ENCODE results near the gene EML3.
A peak's percentile ranks its signal among the peaks of the same experiment; 100 is the strongest.
"Not testable (repeated sequence)": the region's sequence is repeated elsewhere in the genome, so short reads cannot be mapped to it uniquely, and the experiment has no call there.

Gene EML3

DNA sequence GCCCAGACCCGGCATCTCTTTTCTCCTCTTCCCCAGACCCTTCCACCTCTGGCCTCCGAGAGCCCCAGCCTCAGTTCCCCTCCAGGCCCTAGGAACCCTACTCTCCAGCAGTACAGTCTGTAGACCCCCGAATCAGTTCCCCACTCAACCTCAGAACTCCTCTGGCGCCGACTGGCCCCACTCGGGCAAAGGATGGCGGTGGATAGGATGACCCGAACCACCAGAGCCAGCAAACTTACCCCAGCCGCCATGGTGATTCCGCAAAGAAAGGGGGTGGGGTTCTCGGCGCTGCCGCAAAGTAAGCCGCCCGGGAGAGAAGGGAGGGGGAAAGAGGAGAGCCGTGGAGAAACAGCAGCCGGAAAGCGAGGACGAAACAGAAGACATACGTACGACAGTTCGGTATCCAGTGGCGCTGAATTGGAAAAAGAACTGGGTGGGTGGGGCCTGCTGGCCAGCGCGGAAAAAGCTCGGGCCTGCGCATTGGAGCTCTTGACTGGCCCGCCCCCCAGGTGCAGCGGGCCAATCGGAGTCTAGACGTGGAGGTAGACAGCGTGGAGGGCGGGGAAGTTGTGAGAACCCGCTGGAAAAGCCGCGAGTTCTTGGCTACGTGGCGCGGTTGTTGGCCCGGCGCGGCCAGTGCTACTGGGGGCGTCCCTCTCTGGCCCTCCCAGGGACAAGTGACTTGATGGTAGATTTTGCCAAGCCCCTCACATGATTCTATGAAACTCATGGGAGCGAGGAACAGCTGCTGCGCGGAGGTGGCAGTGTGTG, 38.8 kb downstream of the EML3 start, which contains the start of gene EEF1G:
Gene EEF1G (minus strand): TSS at position 300 of the 771 bp plus-strand sequence. CDS start 49 bp downstream, at position 251.
- DNase-seq = peak; percentile 78 to 99 (median 98)

DNA sequence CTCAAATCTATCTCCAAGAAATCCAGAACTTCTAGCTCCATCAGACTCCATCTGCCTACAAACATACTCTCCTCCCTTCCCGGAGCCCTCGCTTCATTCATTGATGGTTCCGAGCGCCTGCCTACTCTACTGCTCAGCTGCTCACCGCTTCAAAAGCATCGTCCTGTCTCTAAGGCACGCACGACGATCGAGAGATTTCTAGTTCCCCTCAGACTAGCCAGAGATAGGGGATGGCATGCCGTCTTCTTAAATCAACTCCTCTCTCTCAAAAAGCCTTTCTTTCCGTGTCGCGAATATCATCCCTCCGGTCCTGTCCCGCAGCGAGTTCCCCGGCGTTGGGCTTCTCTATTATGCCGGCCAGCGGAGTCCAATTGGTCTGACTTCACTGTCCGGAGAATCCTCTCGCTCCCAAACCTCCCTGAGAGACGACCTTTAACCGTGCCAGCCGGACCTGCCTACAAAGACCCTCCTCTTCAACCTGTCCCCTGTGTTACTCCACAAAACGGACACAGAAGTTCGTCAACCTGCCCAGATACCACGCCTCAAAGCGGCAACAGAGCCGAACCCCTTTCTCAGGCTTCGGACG, 39.5 kb downstream of the EML3 start:
- peak in 5 of 56 donors; percentile 45 to 60 (median 51) for DNase-seq

DNA sequence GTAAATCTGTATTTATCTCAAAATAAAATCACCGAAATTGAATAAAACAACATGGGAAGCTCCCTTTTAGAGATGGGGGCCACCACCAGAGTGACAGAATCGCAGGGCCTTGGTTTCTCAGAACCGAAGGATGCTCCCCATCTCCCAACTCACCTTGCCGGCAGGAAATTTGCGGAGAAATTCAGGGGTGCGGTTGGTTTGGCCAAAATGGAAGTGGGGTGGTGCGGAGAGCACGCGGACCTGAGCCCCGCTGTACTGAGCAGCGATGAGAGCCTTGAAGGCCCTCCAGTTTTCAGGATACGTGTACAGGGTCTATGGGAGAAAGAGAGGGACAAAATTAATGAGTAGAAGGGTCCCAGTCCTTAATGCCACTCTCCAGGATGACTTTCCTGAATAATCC, 40.1 kb downstream of the EML3 start:
- DNase-seq = no peak

DNA sequence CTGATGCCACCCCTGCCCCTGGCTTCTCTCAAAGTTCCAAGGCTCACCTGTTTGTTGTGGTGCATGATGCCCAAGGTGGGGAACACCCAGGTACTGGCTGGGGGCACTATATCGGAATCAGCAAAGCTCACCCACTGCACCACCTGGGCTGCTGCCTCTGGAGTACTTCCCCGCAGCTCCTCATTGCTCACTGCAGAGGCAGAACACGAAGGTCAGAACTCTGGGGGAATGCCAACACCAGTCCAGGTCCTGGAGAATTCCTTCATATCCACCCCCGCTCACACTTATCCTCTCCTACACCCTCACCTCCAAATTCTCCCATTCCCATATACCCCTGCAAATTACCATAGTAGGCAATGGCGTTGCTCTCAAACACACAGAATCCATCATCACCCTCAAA, 41.1 kb downstream of the EML3 start:
- DNase-seq = not testable (repeated sequence)

DNA sequence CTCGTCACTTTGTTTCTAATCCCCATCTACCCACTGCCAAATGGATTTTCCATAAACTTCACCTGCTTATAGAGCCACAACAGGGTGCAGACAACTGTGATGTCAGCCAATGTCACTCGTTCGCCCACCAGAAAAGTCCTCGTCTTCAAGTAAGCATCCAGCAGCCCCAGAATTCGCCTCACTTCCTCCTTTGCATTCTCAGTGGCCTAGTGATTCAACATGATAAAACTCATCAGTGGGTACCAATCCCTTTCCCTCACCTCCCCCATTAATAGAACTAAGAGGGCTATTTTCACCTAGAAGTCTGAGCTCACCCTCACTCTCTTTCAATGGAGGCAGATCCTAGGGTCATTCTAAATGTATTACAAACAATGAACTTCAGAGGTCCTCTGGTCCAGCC, 41.7 kb downstream of the EML3 start:
- DNase-seq = not testable (repeated sequence)

DNA sequence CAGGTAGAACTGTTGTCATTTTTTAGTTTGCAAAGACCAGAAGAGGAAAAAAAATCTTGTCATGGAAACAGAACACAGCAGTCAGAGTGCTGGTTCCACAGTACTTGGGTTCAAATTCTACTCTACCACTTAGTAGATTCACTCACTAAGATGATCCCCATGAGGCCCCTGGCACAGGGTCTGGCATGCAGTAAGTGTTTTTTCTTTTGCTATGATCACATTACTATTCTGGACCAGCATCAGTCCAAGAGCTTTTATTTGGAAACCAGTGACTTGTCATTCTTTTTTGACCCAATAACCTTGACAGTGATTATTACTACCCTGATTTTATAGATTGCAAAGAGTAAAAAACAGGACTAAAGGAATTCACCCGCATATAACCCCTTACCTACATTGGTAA, 43.0 kb downstream of the EML3 start:
- DNase-seq = no peak

DNA sequence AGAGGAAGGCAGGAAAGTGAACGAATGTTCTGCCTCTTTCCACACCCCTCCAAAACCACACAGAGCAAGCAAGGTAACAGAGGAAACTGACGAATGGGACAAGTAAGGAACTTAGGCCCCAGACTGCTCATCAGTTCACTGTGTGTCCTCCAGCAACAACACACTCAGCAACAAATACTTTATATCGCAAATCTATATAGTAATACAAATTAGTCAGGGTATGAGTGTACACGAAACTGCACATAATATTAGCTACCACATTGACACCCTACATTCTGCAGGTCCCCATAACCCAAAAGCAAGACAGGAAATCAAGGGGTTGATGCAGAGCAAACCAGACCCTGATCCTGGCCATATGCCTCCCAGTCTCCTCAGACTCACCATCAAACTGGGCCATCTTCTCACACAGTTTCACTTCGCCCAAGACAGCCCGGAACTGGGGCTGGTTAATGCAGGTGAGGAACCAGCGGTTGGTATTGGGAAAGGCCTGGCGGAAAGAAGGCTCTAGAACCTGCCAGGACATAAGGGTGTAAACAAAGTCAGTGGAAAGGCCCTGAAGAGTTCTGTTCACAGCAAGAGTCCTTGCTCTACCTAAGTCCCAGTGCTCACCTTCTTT, 45.4 kb downstream of the EML3 start:
- DNase-seq = no peak

DNA sequence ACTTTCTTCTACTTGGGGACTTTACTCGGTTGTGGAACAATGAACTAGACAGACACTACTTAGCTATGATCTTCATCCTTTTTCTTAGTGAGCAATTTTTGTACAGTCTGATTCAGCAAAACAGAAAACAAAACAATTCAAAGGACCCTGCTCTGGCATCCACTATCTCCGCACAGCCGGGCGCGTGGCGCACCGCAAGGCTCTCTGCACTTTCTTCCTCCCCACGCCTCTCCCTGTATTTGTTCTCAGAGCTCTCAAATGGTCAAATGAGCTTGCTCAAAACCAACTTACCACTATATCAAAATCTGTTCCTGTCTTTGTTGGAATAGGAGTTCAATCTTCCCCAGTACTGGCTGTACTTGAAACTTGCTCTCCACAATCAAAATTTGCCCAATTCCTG, 46.3 kb downstream of the EML3 start:
- DNase-seq = no peak

DNA sequence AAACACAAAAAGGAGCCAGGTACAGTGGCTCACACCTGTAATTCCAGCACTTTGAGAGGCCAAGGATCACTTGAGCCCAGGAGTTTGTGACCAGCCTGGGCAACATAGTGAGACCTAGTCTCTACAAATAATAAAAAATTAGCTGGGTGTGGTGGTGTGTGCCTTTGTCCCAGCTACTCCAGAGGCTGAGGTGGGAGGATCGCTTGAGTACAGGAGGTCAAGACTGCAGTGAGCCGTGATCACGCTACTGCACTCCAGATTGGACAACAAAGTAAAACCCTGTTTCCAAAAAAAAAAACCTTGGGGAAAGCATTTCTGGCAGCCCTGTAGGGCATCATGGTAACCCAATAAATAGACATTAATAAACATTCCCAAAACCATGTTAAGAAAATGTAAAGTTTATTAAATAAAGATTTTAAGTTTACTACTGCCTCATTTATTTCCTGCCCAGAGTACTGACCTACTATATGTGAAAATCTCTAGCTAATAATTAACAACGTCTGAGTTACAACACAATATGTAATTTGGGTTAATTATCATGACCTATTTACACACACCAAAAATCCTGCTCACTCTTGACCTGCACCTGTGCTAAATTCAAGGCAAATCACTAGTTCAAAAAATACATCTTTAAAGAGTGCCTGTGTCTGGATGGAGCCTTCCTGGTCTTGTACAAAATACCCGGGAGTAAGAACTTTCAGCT, 47.3 kb downstream of the EML3 start:
- DNase-seq = no peak

DNA sequence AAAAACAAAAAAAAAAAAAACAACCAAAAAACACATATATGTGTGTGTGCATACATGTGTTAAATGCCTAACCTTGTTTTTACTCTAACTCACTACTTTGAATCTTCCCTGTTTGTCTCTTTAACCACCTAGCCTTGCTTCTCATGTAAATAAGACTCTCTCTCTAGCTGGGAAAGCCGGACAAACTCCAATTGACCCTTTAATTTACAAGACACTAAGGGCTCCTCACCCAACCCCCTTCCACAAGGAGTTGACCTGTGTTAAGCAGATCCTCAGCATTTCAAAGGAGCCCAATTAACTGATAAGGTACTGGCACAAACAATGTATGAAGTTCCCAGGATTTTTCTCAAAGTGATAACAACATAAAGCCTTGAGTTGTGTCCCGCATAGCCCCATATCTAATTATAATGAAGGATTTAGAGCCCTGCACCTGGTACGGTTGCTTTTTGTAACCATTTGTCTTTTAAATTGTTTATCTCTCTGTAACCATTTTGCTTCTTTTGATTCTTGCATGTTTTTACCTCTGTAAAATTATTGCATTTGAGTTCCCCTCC, 50.8 kb downstream of the EML3 start:
- DNase-seq = not testable (repeated sequence)

DNA sequence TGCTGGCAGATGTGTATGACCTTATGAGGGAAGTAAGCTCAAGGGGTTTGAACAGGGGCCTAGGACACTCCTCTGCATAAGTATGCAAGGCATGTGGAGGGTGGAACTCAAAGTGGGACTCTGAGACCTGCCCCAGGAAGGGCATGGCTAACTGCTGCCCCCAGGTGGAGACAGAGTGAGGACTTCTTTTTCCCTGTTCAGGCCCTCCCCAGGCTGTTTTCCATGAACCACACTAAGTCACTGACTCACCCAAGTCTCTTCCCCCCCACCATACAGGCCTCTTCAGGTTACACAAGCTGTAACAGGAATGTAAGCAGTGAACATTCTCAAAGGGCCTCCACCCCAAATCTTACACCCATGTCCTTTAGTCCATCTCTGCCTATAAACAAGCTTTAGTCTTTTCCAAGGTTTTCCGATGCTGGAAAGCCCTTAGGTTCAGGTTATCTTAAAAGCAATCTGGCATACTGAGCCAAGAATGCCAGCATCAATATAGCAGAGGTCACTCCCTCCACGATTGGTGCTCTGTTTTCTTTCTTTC, 51.9 kb downstream of the EML3 start:
- peak in 14 of 56 donors; percentile 18 to 58 (median 26) for DNase-seq

DNA sequence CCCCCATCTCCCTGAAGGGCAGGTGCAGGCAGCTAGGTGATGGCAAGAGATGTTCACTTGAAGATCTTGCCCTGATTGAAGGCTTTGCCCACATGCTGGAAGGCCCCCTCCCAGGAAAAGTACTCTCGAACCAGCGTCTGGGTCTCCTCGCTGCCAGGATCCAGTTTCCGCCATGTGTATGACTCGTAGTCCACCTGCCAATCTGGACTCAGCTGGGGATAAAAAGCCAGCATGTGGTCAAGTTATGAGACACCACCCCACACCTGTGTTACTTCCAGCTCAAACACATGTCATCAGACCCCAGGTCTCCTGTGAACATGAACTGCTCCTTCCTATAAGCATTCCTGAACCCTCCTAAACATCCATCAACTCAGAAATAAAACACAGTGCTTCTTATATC, 52.9 kb downstream of the EML3 start:
- not testable (repeated sequence) for DNase-seq

DNA sequence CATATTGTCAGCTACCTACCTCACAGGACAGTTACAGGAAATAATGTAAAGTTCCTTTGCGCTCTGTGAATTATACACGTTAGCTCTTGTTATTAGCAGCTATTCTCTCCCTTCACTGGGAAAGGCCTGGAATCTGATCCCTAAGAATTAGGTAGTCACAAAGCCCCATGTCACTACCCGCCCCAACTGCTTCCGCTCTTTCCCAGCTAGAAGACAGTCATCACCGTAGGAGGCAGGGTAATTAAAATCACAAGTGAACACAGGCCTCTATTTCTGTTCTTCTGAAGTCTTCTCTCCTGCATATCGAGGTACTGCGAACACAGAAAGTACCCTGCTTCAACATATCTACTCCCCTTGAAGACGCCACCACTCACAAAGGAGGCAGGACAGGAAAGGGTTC, 53.4 kb downstream of the EML3 start:
- no peak for DNase-seq

DNA sequence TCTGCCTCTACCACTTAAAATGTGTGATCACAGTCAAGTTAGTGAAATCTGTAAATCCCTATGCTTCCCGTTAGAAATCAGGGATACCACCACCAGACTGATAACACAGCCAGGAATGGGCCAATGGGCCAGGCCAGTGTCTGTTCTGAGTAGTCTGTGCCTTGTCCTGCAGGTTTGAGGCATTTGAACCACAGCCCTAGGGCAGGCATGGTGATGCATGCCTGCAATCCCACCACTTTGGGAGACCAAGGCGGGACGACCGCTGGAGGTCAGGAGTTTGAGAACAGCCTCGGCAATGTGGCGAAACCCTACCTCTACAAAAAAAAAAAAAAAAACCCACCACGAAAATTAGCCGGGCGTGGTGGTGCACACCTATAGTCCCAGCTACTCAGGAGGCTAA, 53.9 kb downstream of the EML3 start:
- no peak for DNase-seq

DNA sequence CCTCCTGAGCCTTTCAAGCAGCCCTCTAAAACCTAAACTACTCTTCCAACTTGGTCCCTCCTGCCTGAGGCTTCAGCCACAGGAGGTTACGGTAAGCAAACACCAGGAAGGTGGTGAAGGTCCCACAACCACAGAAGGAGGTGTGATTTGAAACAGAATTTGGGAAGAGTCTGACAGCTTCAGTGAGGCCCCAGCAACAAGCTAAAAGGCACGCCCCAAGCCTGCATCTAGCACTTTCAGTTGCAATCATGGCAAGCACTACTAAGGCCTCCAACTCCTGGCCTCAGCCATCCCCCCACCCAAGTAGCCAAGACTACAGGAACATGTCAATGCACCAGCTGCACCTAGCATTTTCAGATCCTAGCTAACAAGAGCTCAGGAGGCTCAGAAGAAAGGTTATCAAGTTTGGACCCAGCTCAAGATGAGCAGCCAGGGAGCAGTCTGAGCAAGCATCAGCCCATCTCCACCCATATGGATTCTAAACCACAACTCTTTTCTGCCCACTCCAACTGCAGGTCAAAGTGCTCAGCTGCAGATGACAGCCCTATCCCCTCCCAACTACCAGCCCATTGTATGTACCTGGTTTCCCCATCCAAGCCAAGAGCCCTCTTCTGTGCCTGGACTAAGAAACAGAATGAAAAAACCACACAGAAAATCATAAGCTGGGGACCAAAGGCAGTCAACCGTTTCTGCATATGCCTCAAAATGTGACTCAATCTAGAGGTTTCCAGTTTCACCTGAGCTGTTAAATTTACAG, 55.5 kb downstream of the EML3 start:
- DNase-seq = no peak

DNA sequence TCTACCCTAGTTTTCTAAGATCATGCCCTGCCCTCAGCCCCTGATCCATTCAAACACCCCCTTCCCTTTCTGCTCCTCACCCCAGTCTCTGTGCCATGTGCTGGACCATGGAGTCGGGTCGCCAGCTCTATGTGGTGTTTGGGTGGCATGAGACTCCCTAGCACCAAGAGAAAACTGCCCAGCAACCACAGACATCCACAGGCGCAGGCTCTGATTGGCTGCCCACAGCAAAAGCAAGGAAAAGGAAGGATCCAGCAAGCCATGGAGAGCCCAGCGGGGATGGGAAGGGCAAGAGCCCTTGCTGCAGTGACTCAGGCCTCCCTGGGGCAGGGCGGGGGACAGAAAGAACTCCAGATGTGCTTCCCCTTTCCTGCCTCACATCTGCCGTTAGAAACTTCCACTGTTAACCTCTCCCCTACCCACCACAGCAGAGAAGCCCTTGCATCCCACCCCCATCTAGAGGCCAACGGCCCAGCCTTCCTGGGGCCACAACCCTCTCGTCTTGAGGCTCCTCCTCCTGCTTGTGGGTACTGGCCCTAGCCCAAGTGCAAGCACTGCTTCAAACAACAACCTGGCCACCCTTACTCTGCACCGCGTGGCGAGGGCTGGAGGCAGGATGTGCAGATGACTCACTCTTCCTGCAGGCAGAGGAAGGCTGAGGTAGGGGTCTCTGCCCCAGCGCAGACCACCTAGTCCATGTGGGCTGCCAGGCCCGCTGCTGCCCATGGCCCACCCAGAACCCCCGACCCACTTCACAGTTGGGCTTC, 56.3 kb downstream of the EML3 start:
- peak in 42 of 56 donors; percentile 13 to 82 (median 60) for DNase-seq

DNA sequence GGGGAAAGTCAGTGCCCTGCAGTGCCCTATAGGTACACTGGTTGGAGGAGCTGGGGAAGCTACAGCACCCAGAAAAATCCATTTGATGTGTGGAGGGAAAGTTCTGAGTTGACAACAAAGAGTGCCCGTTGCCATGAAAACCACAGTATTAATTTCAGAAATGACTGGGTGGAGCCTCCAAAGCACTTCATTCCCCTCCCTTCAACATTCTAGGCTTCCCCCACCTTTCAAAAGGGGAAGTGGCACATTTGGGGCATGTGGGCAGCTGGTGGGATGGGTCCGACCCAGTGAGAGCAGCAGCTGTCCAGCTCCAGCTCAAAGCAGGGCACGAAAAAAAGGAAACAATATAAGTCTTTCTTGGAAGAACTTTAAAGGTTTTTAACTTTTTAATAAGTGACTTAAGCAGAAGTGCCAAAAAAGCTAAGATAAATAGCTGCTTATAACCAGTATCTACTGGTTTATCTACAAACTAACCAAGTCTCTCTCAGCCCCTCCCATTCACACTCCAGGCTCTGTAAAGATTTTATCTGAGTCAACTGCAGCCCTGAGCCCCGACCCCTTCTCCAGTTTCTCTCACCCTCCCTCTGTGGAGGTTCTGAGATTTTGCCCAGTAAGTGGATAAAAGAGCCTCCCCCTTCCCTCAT, 57.0 kb downstream of the EML3 start:
- DNase-seq = peak in 2 of 56 donors; percentile 10 to 28

DNA sequence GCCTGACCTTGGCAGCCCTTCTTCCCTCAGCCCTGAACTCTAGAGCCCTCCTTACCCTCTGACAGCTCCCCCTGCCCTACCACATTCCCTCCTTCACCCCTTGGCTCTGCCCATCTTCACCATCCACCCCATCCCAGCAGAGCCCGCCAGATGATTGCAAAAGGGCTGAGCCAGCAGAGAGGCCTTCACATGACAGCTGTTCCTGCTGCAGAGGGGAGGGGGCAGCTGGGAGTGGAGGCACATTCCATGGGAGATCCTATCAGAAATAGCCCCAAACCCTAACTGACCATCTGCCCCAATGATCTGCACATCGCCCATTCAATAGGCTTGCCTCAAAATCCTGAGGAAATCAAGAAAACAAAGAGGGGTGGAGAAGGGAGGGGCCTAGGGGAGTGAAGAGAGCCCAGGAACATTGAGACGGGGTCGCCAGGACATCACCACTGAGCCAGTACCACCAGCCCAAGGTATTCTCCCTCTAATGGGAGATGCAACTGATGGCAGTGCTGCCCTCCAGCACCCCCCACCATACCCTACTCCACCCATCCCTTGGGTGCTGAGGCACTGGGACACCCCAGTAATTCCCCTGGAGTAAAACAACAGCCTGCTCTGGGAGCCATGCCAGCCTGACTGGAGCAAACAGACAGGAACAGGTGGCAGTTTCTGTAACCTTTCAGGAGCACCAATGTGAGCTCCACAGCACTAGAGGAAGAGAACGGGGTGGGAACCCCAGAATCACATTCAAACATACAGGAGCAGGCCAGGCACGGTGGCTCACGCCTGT, 58.0 kb downstream of the EML3 start:
- DNase-seq = no peak
